Measurements from ENCODE around the gene COMMD6. TPM values are rescaled to one million over a fixed set of nuclear protein-coding genes. Genes with fewer than 3 reads are reported as not detected.
A peak's percentile ranks its signal among the peaks of the same experiment; 100 is the strongest.

COMMD6 gene
- total and polyA plus RNA-seq, 2 of the 4 experiments (the other 2 are of a cell fraction), result 63.5 to 144 TPM

DNA sequence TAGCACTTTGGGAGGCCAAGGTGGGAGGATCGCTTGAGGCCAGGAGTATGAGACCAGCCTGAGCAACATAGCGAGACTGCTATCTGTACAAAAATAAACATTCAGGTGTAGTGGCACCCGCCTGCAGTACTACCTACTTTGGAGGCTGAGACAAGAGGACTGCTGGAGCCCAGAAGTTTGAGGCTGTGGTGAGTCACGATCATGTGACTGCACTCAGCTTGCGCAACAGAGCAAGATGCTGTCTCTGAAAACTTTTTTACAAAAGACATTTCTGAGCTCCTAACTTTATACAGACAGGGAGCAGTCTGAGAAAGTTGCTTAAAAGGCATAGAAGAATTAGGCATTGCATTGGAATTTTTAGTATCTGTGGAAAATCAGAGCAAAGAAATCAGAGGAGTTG, 45.3 kb downstream of the COMMD6 start:
- Histone ChIP-seq H2BK15ac (ENCODE audit: low read depth, low read length) (no peak overlapping the region), H3K36me3 (ENCODE audit: control insufficient read depth, insufficient read depth, low read length) (no peaks in the 10 kb centered on the region), H4K91ac (ENCODE audit: insufficient read depth, low read depth, low read length) (no peak overlapping the region), H3K4me1 (ENCODE audit: control insufficient read depth, insufficient read depth, low read length) (peaks cover 6% of the 10 kb centered on the region), H2AK9ac (replicated peaks; ENCODE audit: low read depth, low read length, poor library complexity) (no peak overlapping the region), H3K23ac (ENCODE audit: low read depth, low read length) (no peak overlapping the region), H3K14ac (replicated peaks; ENCODE audit: low read depth, low read length) (no peak overlapping the region), H4K8ac (ENCODE audit: low read depth in 2 of 2, low read length in 2 of 2) (0 out of 4 replicates have a peak overlapping the region, but pooled peaks of 1 of the 2 experiments have one; percentile 30), H3K4ac (ENCODE audit: low read depth, low read length) (no peak overlapping the region), H2AFZ (replicated peaks; ENCODE audit: low read length, poor library complexity) (no peak overlapping the region), H3K9ac (ENCODE audit: low read depth, low read length) (no peak overlapping the region), H3K27ac (ENCODE audit: insufficient read depth, low read length) (0 out of 2 replicates have a peak overlapping the region, but pooled peaks have one; percentile 18), H4K5ac (ENCODE audit: low read depth, low read length) (no peak overlapping the region), H3K4me3 (ENCODE audit: insufficient read depth, low read depth, low read length) (no peak overlapping the region), H3K18ac (ENCODE audit: low read depth, low read length) (no peak overlapping the region), H4K20me1 (ENCODE audit: insufficient read depth, low read length) (no peaks in the 10 kb centered on the region), H3K56ac (ENCODE audit: extremely low read depth, insufficient read depth, low read length) (no peak overlapping the region), H2BK120ac (ENCODE audit: low read depth, low read length) (no peak overlapping the region), H3K9me3 (ENCODE audit: control insufficient read depth, insufficient read depth, low read length) (peaks cover 3% of the 10 kb centered on the region; the same call in 1 of the 2 replicates), H3K4me2 (ENCODE audit: low read depth, low read length) (no peak overlapping the region), H2BK5ac (ENCODE audit: low read depth, low read length, poor library complexity, severe bottlenecking) (peak overlapping the region; percentile 49), H2AK5ac (ENCODE audit: low read depth, low read length) (peak overlapping the region; percentile 34; the same call in 1 of the 2 replicates), H3K27me3 (ENCODE audit: control insufficient read depth, insufficient read depth, low read length) (no peaks in the 10 kb centered on the region), H2BK20ac (ENCODE audit: low read depth, low read length) (no peak overlapping the region), H3K79me1 (ENCODE audit: low read depth in 1 of 2, low read length in 2 of 2) (no peaks in the 10 kb centered on the region), H3K9me1 (ENCODE audit: insufficient read depth, low read length) (0 out of 2 replicates have a peak, but pooled peaks cover 3% of the 10 kb centered on the region)
- TF ChIP-seq CEBPB (IDR thresholded peaks at IDR 0.05; ENCODE audit: low read depth, low read length) (peak; percentile 96), CHD1 (IDR thresholded peaks at IDR 0.05; ENCODE audit: low read depth, low read length) (no peak), RCOR1 (IDR thresholded peaks at IDR 0.05; ENCODE audit: insufficient replicate concordance, low read length) (peak; percentile 87), RAD21 (IDR thresholded peaks at IDR 0.05; ENCODE audit: low read length) (no peak), NFE2L2 (IDR thresholded peaks at IDR 0.05; ENCODE audit: low read depth, low read length) (no peak), FOS (IDR thresholded peaks at IDR 0.05; ENCODE audit: low read depth, low read length) (0 out of 2 replicates have a peak, but pooled peaks have one; percentile 23), MAFK (IDR thresholded peaks at IDR 0.05; ENCODE audit: low read depth, low read length) (no peak), MAZ (IDR thresholded peaks at IDR 0.05; ENCODE audit: borderline replicate concordance, low read depth, low read length) (no peak), SMC3 (IDR thresholded peaks at IDR 0.05; ENCODE audit: low read depth, low read length) (no peak)
- TF ChIP-seq, protein P1, sequence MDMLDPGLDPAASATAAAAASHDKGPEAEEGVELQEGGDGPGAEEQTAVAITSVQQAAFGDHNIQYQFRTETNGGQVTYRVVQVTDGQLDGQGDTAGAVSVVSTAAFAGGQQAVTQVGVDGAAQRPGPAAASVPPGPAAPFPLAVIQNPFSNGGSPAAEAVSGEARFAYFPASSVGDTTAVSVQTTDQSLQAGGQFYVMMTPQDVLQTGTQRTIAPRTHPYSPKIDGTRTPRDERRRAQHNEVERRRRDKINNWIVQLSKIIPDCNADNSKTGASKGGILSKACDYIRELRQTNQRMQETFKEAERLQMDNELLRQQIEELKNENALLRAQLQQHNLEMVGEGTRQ (IDR thresholded peaks at IDR 0.05; ENCODE audit: low read depth, low read length), result peak; percentile 85
- TF ChIP-seq, protein P2, sequence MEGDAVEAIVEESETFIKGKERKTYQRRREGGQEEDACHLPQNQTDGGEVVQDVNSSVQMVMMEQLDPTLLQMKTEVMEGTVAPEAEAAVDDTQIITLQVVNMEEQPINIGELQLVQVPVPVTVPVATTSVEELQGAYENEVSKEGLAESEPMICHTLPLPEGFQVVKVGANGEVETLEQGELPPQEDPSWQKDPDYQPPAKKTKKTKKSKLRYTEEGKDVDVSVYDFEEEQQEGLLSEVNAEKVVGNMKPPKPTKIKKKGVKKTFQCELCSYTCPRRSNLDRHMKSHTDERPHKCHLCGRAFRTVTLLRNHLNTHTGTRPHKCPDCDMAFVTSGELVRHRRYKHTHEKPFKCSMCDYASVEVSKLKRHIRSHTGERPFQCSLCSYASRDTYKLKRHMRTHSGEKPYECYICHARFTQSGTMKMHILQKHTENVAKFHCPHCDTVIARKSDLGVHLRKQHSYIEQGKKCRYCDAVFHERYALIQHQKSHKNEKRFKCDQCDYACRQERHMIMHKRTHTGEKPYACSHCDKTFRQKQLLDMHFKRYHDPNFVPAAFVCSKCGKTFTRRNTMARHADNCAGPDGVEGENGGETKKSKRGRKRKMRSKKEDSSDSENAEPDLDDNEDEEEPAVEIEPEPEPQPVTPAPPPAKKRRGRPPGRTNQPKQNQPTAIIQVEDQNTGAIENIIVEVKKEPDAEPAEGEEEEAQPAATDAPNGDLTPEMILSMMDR (conservative IDR thresholded peaks at IDR 0.05; ENCODE audit: low read depth, low read length), result no peak
- ChIA-PET CTCF (interaction anchor here (1.0 kb wide), 1 partner anchor 10 kb away, joined by 3 read pairs; the partner anchor contains the start of gene TBC1D4), POLR2A (ENCODE audit: unreplicated experiment) (no interaction called here)
- dilution Hi-C loops (cut with HindIII; ENCODE audit: low sequenced_read_pairs, unreplicated experiment), result no loop called here
- DNase-seq (peak; percentile 69), ATAC-seq (ENCODE audit: low read depth) (0 out of 2 replicates have a peak, but pooled peaks have one; percentile 30)
- in situ Hi-C loops (cut with MboI; ENCODE audit: low sequenced_read_pairs), result no loop called here
- no TSS peak for BruUV-seq (replicated peaks)
- intact Hi-C loops (cut with micrococcal nuclease), result no loop called here
- WGBS, 2 experiments (ENCODE audit: extremely low coverage in 2 of 2, insufficient read length in 1 of 2), result 100% methylated on average over 2 of the region's 5 CpGs; no CpG with 5 or more reads in 1 of the 2 experiments

Measured in IMR-90 (cell line).